Vagina (tissue), 2 donors: ENCODE results near the gene MEIKIN.

Experiments
- POLR2A ChIP-seq, 2 donors: fragments of 450-650 bp; IDR thresholded peaks; one replicate each; pipeline ENCODE4 v1.6.1; 2017; ENCODE audit warnings: antibody characterized with exemption in 2 of 2, mild to moderate bottlenecking in 2 of 2, moderate library complexity in 2 of 2
- POLR2AphosphoS5 ChIP-seq, 2 donors: sonication (generic); formaldehyde crosslinking; IDR thresholded peaks; one replicate each; pipeline ENCODE4 v1.9.0; 2017; ENCODE audit warnings: antibody characterized with exemption in 2 of 2, mild to moderate bottlenecking in 2 of 2, low read depth in 1 of 2; ENCODE audit not compliant: insufficient read depth in 1 of 2
- TF ChIP-seq, protein P1 (sequence below), 3 experiments: fragments of 450-650 bp in 2 of 3; fragments of 200-600 bp in 1 of 3; sonication (generic) in 1 of 3; IDR thresholded peaks; one replicate each; pipeline ENCODE4 v1.5.1; 2017 to 2019; ENCODE audit warnings: antibody characterized with exemption in 3 of 3, mild to moderate bottlenecking in 2 of 3, moderate library complexity in 2 of 3

GRCh38 chr5:131782717-131783116 is 162.7 kb downstream of the MEIKIN start:
- TF ChIP-seq, protein P1, sequence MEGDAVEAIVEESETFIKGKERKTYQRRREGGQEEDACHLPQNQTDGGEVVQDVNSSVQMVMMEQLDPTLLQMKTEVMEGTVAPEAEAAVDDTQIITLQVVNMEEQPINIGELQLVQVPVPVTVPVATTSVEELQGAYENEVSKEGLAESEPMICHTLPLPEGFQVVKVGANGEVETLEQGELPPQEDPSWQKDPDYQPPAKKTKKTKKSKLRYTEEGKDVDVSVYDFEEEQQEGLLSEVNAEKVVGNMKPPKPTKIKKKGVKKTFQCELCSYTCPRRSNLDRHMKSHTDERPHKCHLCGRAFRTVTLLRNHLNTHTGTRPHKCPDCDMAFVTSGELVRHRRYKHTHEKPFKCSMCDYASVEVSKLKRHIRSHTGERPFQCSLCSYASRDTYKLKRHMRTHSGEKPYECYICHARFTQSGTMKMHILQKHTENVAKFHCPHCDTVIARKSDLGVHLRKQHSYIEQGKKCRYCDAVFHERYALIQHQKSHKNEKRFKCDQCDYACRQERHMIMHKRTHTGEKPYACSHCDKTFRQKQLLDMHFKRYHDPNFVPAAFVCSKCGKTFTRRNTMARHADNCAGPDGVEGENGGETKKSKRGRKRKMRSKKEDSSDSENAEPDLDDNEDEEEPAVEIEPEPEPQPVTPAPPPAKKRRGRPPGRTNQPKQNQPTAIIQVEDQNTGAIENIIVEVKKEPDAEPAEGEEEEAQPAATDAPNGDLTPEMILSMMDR (IDR thresholded peaks at IDR 0.05) = no peak
- TF ChIP-seq POLR2A (IDR thresholded peaks at IDR 0.05) (no peak), POLR2AphosphoS5 (IDR thresholded peaks at IDR 0.05; ENCODE audit: insufficient read depth in 1 of 2, low read depth in 1 of 2) (no peak)
